Colon (tissue), 2 donors: ENCODE measurements around the gene C17orf107.
"Not testable (repeated sequence)": the region's sequence is repeated elsewhere in the genome, so short reads cannot be mapped to it uniquely, and the experiment has no call there.

Experiments
- FAIRE-seq: peaks from 2 replicates; lab custom pipeline; 2012; peaks lifted over from hg19 to GRCh38; lab: Jason Lieb, UNC
- donor health status: control.
- donor health status: control.

The C17orf107 gene

DNA sequence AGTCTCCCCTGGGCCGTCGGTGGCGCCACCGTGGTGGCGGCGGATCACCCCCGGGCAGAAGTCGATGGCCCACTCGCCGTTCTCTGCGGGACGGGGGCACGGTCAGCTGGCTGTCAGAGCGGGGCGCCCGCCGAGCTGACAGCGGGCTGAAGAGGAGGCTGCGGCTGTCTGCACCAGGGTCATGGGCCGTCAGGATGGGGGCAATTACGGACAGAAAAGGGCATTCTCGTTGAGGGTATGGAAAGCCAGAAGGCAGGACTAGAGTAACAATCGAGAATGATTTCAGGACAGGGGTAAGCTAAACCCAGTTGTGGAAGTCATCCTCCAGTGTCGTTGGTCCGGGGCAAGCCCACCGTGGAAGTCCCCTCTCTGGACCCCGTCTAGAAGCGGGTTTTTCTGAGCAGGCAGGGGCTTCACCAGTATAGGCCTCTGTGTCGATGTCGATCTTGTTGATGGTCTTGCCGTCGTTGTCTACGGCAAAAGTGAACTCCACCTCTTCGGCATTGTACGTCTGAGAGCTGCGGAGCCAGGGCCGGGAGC, 1.8 kb downstream of the C17orf107 start:
- FAIRE-seq, result no peak

DNA sequence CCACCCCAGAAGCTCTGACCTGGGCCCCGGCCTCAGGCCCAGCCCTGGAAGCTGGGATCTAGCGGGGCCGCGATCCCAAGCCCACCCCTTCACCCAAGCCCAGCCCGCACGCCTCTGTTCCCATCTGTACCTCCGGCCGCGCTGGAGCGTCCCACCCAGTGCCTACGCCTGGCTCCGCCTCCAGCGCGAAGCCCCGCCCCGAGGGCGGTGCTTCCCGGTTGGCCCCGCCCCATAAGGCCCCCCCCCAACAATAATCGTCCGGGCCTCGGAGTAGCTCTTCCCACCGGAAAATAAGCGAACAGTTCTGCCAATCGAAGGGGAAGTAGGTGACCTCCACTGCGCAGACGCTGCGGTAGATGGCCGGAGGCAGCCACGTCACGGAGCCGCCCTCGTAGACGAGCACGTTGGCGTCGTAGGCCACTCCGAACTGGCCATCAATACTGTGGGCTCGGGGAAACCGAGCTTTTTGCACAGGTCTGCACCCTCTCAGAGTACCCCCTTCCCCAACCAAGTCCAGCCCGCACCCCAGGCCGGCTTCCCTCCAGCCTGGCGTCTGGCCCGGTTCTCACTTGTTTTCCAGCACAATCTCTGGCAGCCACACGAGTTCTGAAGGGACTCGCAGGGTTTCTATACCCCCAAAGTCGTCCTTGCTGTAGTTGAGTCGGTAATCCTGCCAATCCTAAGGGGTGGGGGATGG, 2.5 kb downstream of the C17orf107 start:
- FAIRE-seq, result no peak

DNA sequence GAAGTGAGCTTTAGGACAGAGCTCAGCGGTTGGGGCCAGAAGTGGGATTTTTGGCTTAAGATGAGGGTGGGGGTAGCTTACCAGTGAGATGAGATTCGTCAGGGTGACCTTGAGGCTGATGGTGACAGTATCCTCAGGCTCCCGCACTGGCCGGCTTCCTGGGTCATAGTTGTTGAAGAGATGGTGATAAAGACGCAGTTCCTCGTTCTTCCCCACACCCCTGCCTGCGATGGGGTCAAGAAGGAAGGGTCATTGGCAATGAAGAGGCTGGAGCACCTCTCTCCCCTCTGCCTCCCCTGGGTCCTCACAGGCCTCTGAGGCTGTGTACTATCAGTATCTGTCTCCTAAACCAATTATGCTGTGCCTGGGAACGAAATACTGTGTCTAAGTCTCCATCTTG, 3.2 kb downstream of the C17orf107 start:
- no peak for FAIRE-seq

DNA sequence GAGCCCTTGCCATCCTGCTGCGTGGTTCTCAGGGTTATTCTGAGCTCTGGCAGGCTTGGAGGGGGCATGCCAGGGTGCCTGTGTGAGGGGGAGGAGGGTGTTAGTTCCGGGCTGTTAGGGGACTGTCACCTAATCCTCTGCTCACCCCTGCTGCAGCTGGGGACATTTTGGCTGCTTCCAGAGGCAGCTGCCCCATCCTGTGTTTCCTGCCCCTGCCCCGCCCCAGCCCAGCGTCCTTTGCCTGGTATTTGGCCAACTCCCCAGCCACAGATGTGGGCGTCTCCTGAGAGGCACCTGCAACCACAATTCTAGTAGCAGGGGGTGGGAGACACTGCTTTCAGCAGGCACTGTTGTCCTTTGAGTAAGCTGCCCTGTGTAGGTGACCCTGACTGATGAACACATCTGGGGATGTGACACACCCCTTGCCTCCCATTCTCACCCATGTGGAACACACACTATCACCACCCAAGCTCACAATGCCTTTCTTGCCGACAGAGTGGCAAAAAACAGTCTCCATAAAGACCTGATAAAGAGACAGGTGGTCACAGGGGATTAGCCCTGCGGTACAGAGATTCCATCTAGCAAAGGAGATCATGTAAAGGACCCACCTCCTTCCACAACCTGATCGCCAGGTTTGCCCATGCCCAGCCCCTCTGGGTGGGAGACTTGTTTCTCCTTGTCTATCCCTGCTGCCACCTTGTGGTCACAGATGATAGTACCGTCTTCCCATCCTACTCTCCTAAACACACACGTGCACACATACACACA, 3.9 kb downstream of the C17orf107 start, which contains the start of gene CHRNE:
Gene CHRNE (minus strand): TSS at position 48 of the 768 bp plus-strand sequence. CDS start 35 bp downstream, at position 13.
- no peak for FAIRE-seq

DNA sequence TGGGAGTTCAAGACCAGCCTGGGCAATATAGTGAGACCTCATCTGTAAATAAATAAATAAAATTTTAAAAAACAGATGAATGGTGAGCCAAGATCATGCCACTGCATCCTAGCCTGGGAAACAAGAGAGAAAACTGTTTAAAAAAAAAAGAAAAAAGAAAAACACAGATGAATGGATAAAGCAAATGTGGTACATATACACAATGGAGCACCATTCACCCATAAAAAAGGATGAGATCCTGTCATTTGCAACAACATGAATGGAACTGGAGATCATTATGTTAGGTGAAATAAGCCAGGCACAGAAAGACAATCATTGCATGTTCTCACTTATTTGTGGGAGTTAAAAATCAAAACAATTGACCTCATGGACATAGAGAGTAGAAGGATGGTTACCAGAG, 7.3 kb downstream of the C17orf107 start:
- FAIRE-seq, result not testable (repeated sequence)

DNA sequence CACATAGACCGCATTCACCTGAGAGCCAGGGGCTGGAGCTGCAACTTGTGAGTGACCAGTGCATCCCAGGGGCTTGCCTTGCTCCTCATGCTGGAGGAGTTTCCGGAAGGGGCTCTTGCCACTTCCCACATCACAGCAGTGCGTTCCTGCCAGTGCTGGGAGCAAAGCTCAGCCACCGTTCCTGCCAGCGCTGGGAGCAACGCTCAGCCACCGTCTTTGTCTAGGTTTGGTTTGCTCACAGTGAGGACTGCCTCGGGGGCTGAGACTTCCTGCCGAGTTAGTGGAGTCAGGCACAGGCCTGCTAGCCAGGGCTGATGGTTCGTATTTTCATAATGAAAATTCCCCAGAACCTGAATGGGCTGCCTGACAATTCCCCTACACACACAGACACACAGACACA, 9.0 kb downstream of the C17orf107 start:
- no peak for FAIRE-seq

DNA sequence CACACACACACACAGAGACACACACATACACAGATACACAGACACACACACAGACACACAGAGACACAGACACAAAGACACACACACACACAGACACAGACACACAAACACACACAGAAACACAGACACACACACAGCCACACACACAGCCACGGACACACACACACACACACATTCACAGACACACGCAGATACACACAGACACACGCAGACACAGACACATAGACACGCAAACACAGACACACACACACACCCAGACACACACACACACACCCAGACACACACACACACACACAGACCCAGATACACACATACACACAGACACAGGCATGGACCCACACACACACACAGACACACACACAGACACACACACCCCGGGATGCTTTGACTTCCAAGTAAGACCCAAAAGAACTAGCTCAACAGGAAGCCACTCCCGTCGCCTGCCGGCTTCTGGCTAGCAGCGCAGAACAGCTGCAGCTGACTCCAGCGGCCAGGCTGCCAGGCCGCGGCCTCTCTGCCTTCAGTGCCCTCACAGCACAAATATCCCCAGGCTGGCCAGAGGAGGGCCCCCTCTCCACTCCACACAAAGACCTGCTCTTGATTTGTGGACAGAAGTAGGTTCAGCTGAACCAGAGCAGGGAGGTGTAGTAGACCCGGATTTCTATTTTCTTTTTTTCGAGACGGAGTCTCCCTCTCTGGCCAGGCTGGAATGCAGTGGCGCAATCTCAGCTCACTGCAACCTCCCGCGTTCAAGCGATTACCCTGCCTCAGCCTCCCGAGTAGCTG, 9.6 kb downstream of the C17orf107 start:
- no peak for FAIRE-seq

DNA sequence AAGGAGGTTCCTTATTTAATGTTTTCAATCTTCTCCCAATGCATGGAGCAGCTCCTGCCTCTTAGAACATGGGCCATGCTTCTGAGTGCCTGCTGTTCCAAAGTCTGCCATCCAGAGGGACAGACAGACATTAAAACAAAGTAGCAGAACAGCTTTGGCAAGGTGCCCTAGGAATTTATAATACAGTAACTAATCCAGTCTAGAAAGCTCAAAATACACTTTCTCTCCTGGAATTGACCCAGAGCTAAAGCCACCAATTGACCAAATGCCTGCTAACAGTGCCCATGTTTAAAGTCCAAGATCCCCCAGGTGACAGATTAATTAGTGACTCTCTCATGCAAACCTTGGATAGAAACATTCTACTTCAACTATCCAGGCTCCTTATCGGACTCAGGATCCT, 14.7 kb downstream of the C17orf107 start:
- FAIRE-seq, result no peak

DNA sequence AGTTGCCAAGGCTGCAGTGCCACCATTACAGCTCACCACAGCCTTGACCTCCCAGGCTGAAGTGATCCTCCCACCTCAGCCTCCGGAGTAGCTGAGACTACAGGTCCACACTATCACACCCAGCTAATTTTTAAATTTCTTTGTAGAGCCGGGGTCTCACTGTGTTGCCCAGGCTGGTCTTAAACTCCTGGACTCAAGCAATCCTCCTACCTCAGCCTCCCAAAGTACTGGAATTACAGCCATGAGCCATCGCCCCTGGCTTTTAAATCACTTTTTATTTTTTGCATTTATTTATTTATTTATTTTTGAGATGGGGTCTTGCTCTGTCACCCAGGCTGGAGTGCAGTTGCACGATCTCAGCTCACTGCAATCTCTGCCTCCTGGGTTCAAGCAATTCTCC, 15.2 kb downstream of the C17orf107 start:
- FAIRE-seq, result not testable (repeated sequence)

DNA sequence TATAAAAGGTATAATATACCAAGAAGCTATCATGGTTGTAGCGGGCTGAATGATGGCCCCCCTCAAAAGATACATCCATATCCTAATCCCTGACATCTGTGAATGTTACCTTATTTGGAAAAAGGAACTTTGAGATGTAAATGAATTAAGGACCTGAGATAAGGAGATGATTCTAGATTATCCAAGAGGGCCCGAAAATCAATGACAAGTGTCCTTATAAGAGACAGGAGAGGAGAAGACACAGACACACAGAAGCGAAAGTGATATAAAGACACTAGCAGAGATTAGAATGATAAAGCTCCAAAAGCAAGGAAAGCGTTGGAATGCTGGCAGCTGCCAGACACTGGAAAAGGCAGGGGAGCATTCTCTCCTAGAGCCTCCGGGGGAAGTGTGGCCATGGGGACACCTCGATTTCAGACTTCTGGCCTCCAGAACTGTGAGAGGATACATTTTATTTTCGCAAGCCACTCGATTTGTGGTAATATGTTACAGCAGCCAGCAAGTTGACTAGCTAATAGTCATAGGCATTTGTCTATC, 20.2 kb downstream of the C17orf107 start:
- no peak for FAIRE-seq

DNA sequence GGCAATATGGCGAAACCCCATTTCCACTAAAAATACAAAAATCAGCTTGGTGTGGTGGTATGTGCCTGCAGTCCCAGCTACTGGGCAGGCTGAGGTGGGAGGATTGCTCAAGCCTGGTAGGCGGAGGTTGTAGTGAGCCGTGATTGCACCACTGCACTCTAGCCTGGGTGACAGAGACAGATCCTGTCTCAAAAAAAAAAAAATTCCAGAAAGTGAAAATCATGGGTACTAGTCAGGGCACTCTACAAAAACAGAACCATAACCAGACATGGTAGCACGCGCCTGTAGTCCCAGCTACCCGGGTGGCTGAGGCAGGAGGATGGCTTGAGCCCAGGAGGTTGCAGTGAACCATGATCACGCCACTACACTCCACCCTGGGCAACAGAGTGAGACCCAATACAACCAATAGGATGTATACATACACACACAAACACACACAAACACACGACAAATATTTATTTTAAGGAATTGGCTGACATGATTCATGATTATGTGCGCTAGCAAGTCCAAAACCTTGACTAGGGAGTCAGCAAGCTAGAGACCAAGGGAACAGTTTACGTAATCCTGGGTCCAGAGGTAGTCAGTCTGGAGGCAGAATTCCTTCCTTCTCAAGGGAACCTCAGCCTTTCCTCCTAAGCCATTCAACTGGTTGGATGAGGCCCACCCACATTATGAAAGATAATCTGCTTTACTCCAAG, 21.2 kb downstream of the C17orf107 start:
- no peak for FAIRE-seq

DNA sequence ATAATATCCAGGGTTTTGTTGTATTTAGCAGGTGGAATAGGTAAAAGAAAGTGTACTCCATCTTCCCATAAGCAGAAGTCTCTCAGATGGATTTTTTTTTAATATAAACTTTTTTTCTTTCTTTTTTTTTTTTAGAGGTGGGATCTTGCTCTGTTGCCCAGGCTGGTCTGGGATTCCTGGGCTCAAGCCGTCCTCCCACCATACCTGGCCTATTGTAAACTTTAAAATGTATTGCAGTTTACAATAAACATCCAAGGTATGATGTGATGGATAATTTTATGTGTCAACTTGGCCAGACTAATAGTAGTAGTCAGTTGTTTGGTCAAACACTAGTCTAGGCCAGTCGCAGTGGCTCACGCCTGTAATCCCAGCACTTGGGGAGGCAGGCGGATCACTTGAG, 22.0 kb downstream of the C17orf107 start:
- FAIRE-seq, result no peak

DNA sequence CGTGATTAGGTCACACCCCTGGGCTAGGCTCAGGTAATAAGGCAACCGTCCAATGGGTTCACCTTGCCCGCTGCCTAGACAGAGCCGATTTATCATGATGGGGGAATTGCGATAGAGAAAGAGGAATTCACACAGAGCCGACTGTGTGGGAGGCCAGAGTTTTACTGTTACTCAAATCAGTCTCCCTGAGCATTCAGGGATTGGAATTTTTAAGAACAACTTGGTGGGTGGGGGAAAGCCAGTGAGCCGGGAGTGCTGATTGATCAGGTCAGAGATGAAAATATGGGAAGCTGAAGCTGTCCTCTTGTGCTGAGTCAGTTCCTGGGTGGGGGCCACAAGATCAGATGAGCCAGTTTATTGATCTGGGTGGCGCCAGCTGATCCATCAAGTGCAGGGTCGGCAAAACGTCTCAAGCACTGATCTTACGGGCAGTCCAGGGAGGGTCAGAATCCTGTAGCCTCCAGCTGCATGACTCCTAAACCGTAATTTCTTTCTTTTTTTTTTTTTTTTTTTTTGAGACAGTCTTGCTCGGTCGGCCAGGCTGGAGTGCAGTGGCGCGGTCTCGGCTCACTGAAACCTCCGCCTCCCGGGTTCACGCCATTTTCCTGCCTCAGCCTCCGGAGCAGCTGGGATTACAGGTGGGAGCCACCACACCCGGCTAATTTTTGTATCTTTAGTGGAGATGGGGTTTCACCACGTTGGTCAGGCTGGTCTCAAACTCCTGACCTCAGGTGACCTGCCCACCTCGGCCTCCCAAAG, 27.4 kb downstream of the C17orf107 start:
- FAIRE-seq, result not testable (repeated sequence)

DNA sequence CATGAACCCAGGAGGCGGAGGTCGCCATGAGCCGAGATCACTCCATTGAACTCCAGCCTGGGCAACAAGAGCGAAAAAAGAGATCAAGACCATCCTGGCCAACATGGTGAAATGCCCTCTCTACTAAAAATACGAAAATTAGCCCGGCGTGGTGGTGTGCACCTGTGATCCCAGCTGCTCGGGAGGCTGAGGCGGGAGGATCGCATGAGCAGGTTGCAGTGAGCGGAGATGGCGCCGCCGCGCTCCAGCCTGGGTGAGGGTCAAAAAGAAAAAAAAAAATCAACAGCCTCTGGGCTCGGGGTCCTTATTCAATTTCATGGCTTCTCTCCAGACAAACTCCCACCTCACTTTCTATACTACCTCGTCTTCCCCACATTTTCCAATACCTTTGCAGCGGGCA, 29.5 kb downstream of the C17orf107 start:
- no peak for FAIRE-seq

DNA sequence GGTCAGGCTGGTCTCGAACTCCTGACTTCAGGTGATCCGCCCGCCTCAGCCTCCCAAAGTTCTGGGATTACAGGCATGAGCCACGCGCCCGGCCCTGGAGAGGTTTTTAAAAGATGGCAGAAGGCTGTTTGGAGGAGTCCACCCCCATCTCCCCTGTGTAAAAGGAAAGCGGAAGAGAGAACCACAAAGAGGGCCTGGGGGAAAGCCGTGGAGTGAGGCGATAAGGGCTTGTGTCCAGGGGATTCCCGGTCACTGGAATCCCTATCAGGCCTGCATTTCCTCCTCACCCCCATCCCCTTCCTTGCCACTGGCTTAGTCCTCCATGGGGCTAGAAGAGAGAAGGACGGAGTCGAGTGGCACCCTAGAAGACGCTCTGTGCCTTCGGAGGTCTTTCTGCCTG, 32.6 kb downstream of the C17orf107 start, which contains the start of gene GP1BA:
Gene GP1BA (plus strand): TSS at position 315 of the 400 bp plus-strand sequence. CDS start 328 bp downstream, outside the sequence.
- FAIRE-seq, result no peak

DNA sequence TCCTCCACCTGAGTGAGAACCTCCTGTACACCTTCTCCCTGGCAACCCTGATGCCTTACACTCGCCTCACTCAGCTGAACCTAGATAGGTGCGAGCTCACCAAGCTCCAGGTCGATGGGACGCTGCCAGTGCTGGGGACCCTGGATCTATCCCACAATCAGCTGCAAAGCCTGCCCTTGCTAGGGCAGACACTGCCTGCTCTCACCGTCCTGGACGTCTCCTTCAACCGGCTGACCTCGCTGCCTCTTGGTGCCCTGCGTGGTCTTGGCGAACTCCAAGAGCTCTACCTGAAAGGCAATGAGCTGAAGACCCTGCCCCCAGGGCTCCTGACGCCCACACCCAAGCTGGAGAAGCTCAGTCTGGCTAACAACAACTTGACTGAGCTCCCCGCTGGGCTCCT, 33.4 kb downstream of the C17orf107 start:
- FAIRE-seq, result no peak

DNA sequence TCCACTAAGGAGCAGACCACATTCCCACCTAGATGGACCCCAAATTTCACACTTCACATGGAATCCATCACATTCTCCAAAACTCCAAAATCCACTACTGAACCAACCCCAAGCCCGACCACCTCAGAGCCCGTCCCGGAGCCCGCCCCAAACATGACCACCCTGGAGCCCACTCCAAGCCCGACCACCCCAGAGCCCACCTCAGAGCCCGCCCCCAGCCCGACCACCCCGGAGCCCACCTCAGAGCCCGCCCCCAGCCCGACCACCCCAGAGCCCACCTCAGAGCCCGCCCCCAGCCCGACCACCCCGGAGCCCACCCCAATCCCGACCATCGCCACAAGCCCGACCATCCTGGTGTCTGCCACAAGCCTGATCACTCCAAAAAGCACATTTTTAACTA, 34.3 kb downstream of the C17orf107 start:
- no peak for FAIRE-seq

DNA sequence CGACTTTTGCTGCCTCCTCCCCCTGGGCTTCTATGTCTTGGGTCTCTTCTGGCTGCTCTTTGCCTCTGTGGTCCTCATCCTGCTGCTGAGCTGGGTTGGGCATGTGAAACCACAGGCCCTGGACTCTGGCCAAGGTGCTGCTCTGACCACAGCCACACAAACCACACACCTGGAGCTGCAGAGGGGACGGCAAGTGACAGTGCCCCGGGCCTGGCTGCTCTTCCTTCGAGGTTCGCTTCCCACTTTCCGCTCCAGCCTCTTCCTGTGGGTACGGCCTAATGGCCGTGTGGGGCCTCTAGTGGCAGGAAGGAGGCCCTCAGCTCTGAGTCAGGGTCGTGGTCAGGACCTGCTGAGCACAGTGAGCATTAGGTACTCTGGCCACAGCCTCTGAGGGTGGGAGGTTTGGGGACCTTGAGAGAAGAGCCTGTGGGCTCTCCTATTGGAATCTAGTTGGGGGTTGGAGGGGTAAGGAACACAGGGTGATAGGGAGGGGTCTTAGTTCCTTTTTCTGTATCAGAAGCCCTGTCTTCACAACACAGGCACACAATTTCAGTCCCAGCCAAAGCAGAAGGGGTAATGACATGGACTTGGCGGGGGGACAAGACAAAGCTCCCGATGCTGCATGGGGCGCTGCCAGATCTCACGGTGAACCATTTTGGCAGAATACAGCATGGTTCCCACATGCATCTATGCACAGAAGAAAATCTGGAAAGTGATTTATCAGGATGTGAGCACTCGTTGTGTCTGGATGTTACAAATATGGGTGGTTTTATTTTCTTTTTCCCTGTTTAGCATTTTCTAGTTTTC, 35.0 kb downstream of the C17orf107 start:
- no peak for FAIRE-seq

DNA sequence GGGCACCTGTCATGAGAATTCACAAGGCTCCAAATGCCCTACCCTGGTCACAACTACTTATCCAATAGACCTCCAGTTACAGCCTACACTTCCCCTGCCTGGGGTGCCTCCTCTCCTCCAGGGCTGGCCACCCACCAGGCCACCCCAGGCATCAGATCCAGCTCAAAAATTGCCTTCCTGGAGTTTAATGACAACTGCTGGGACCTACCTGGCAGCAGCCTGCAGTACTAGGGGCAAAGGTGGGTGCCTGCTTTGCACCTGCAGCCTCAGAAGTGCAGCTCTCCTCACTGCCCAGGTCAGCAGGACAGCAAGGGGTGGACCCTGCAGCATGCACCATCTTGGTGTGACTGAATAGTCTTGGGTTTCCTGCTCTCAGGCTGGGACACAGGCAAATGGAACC, 36.3 kb downstream of the C17orf107 start:
- no peak for FAIRE-seq

DNA sequence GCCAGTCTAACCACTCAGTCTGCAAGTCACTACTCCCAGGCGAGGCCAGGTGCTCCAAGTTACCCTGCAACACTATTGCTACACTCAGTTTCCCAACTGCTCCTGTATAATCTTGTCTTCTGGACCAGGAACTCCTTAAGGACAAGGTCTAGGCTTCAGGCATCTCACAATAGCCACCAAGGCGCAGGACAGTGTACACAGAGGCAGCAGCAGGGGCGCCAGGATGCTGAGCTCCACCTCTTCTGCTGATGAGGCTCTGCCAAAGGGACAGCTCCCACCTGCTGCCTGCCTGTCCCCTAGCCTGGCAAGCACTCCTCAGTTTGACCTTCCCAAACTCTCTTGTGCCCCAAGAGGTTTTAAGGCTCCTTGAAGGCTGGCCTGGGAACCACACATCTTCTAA, 37.1 kb downstream of the C17orf107 start:
- FAIRE-seq, result no peak
